Esophagus muscularis mucosa (tissue), 3 donors: ENCODE results near the gene DHRS3.

Source experiments
- CTCF ChIP-seq, 3 experiments: fragments of 200-600 bp in 2 of 3; fragments of 450-650 bp in 1 of 3; sonication (generic) in 2 of 3; IDR thresholded peaks; one replicate each; pipeline ENCODE4 v1.5.1; 2017 to 2019; ENCODE audit warnings: antibody characterized with exemption in 3 of 3, mild to moderate bottlenecking in 2 of 3, moderate library complexity in 1 of 3
- POLR2AphosphoS5 ChIP-seq, 2 donors: sonication (generic); formaldehyde crosslinking; IDR thresholded peaks; one replicate each; pipeline ENCODE4 v1.6.1; 2017; ENCODE audit warnings: antibody characterized with exemption in 2 of 2

- TF ChIP-seq POLR2AphosphoS5 (IDR thresholded peaks at IDR 0.05) = no peak
- no peak for TF ChIP-seq CTCF (IDR thresholded peaks at IDR 0.05)
Observed at GRCh38 chr1:12554521-12555305, 63.3 kb downstream of the DHRS3 start.
